Epithelial cell of esophagus (primary cell): ENCODE results near the gene SLC19A1.

Experiments used
- DNase-seq: peaks from one replicate; pipeline ENCODE4 v3.0.0; 2010; ENCODE audit warnings: low read depth
- H3K4me3 ChIP-seq: 2 replicates; pipeline ENCODE4 v1.5.1; 2011; ENCODE audit warnings: mild to moderate bottlenecking, low read length, control low read depth
- TF ChIP-seq, protein P1 (sequence below): IDR thresholded peaks from 2 replicates; pipeline ENCODE4 v1.5.1; 2011; ENCODE audit warnings: low read depth, mild to moderate bottlenecking, low read length, control low read depth, inconsistent platforms; ENCODE audit not compliant: insufficient read depth; ENCODE audit errors: missing control alignments

SLC19A1 gene

DNA sequence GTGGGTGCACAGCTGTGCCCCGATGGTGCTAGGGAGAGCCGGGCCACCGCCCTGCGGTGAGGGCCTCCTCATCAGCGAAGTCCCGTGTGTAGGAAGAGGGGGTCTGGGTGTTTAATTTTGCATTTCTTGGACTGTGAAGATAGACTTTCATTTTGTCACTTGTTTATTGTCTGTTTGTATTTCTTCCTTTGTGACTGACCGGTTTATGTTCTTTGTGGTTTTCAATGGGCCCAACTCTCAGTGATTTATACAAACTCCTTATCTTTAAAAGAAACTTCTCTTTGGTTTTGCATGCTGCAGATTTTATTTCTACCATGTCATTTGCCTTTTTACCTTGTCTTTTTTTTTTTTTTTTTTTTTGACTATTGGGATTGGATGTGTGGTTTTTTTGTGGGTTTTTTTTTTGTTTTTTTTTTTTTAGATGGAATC is 72.1 kb downstream of the SLC19A1 start:
- H3K4me3 ChIP-seq: no peak overlapping the region
- TF ChIP-seq, protein P1, sequence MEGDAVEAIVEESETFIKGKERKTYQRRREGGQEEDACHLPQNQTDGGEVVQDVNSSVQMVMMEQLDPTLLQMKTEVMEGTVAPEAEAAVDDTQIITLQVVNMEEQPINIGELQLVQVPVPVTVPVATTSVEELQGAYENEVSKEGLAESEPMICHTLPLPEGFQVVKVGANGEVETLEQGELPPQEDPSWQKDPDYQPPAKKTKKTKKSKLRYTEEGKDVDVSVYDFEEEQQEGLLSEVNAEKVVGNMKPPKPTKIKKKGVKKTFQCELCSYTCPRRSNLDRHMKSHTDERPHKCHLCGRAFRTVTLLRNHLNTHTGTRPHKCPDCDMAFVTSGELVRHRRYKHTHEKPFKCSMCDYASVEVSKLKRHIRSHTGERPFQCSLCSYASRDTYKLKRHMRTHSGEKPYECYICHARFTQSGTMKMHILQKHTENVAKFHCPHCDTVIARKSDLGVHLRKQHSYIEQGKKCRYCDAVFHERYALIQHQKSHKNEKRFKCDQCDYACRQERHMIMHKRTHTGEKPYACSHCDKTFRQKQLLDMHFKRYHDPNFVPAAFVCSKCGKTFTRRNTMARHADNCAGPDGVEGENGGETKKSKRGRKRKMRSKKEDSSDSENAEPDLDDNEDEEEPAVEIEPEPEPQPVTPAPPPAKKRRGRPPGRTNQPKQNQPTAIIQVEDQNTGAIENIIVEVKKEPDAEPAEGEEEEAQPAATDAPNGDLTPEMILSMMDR: no peak
- DNase-seq: no peak

DNA sequence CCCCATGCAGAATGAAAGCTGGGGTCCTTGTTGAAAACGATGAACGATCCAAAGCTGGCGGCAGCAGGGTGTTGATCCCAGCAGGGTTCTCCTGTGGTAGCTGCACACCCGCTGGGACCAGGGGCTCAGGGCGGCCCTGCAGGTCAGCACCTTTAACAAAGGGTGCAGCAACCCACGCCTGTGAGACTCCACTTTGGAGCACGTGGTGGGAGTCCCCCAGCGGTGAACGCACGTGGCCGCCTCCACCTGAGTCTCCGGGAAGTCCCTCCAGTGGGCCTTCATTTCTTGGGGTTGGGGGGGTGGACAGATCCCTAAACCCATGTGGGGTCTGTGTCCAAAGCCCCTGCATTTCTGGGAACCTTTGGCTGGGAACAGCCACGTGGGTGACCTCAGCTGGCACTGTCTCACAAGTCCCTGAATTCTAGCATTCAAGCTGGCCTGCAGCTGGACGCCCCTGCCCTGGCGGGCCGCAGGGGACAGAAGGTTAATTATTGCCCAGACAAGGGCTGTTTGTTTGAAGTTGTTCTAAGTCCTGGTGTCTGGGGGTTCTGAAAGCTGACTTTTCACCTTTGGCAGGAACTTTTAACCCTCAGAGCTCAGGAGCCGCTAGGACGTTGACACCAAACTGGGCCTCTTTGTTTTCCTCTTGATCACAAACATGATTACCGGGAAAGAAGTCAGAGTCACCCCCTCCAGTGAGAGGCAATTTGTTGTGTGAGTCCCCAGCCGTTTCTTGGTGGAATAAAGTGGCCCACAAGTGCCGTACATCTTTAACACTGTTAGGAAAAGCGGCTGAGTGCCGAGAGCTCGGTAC is 72.8 kb downstream of the SLC19A1 start:
- no peak for DNase-seq
- H3K4me3 ChIP-seq: no peak overlapping the region
- TF ChIP-seq, protein P1: no peak

DNA sequence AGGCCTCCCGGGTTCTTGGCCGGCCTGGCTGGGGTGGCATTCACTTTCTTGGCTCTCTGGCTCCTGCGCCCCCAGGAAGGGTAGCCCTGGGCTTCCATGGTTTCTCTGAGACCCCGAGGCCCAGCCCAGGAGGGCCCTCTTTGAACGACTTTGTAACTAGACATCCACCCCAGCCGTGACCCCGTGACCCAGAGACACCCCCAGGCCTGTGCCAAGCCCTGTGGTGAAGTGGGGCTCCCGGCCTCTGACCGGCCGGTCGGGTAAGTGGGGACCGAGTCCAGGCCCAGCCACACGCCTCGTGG is 73.3 kb downstream of the SLC19A1 start:
- TF ChIP-seq, protein P1: no peak
- H3K4me3 ChIP-seq: no peak overlapping the region
- no peak for DNase-seq

DNA sequence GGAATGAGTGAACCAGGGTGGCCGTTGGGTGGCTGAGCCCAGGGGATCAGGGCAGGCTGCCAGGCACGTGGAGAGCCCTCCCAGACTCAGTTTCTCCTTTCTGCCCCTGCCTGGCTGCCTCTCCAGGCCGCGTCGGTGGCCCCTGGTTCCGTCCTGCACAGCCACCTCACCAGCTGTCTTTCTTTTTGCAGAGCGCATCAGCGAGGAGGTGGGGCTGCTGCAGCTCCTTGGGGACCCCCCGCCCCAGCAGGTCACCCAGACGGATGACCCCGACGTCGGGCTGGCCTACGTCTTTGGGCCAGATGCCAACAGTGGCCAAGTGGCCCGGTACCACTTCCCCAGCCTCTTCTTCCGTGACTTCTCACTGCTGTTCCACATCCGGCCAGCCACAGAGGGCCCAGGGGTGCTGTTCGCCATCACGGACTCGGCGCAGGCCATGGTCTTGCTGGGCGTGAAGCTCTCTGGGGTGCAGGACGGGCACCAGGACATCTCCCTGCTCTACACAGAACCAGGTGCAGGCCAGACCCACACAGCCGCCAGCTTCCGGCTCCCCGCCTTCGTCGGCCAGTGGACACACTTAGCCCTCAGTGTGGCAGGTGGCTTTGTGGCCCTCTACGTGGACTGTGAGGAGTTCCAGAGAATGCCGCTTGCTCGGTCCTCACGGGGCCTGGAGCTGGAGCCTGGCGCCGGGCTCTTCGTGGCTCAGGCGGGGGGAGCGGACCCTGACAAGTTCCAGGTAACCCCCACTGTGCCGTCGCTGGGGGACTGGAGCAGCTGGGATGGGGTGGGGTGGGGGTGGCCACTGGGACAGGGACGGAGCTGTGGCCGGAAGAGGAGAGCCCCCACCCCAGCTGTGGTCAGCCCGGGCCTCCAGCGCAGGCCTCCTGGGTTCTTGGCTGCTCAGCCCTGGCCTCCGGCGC is 73.9 kb downstream of the SLC19A1 start:
- DNase-seq: no peak
- no peak overlapping the region for H3K4me3 ChIP-seq
- TF ChIP-seq, protein P1: no peak

DNA sequence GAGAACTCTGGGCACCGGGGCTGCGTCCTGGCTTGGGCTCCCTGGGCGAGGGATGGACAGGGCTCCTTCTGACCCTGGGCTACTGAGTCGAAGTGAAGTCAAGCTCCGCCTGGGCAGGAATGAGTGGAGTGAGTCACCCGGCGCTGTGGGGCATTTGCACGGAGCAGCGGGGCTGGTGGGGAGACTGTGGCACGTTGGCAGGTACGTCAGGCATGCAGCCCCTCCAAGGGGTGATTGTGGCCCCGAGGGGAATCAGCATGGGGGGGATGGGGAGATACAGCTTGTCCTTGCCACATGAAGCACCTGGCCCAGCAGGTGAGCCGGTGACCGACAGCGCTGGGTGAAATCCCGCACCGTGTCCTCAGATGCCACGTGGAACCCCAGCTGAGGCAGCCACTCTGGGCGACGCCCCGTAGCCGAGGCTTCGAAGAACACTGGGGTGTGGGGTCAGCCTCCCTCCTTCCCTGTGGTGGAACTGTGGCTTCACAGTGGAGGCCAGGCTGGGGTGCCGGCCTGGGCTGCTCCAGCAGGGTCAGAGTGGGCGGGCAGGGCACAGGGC is 74.9 kb downstream of the SLC19A1 start:
- peak; percentile 29 for DNase-seq
- TF ChIP-seq, protein P1: no peak
- no peak overlapping the region for H3K4me3 ChIP-seq

DNA sequence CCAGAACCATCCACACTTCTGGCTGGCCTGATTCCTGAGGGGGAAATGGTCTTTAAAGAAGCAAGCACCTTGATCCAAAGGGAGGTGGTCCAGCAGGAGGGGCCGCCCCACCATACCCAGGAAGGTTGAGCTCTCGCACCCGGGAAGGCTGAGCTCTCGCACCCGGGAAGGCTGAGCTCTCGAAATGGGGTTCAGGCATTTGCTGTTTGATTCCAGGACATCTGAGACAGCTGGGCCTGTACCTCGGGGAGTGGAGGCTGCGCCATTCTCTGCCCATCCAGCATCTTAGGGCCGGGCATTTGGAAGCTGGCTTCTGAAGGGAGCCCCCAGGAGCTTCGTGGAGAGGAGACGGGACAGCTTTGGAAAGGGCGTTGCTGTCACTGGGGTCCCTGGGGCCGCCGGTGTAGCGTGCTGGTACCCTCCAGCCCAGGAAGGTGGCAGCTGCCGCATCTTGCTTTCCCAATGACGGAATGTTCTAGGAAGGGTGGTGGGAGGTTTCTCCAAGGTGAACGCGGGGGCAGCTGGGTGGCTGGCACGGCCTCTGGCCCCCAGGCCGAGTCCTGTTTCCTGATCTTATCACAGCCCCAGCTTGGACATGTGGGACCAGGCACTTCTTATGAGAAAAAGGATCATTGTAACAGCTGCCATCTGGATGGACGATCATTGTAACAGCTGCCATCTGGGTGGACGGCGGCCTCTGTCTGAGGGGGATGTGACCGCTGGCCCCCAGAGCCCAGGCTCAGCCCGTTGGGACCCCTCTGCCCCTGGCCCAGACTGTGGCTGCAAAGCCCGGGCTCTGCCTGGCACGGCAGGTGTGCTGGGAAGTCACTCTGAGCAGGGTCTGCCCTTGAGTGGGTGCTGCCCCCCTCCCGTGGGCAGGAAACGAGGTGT is 75.7 kb downstream of the SLC19A1 start:
- no peak for DNase-seq
- TF ChIP-seq, protein P1: no peak
- H3K4me3 ChIP-seq: no peak overlapping the region
